HG03159 (cell line): ENCODE results near the gene GSE1.
"Not testable (repeated sequence)": the region's sequence is repeated elsewhere in the genome, so short reads cannot be mapped to it uniquely, and the experiment has no call there.

Source experiments
- ATAC-seq: cut with Tn5 transposase; IDR thresholded peaks from one replicate; pipeline ENCODE4 v1.9.1; 2021; ENCODE audit warnings: mild to moderate bottlenecking, moderate library complexity; ENCODE audit not compliant: unreplicated experiment

The GSE1 gene

GRCh38 chr16:85589688-85590505 is 23.2 kb upstream of the GSE1 start:
- no peak for ATAC-seq

GRCh38 chr16:85590506-85590832 is 22.7 kb upstream of the GSE1 start:
- ATAC-seq: no peak

DNA sequence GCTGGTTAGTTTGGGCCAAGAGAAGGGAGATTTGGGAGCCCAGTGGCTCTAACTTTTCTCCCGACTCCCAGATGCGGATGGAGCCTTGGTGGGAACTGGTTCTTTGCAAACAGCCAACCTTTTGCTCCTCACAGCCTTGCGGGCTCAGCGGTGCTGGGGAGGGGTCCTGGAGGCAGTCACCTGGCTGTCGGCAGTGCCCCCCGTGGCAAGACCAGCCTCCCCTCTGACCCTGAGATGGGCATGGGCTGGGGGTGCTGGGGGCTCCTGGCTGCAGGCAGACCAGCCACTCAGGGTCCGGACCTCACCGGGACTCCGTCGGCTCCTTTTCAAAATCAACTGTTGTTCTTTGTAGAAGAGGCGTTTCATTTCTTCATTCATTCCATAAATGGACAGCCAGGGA is 21.7 kb upstream of the GSE1 start:
- ATAC-seq: no peak

GRCh38 chr16:85592277-85592676 is 20.8 kb upstream of the GSE1 start:
- not testable (repeated sequence) for ATAC-seq

DNA sequence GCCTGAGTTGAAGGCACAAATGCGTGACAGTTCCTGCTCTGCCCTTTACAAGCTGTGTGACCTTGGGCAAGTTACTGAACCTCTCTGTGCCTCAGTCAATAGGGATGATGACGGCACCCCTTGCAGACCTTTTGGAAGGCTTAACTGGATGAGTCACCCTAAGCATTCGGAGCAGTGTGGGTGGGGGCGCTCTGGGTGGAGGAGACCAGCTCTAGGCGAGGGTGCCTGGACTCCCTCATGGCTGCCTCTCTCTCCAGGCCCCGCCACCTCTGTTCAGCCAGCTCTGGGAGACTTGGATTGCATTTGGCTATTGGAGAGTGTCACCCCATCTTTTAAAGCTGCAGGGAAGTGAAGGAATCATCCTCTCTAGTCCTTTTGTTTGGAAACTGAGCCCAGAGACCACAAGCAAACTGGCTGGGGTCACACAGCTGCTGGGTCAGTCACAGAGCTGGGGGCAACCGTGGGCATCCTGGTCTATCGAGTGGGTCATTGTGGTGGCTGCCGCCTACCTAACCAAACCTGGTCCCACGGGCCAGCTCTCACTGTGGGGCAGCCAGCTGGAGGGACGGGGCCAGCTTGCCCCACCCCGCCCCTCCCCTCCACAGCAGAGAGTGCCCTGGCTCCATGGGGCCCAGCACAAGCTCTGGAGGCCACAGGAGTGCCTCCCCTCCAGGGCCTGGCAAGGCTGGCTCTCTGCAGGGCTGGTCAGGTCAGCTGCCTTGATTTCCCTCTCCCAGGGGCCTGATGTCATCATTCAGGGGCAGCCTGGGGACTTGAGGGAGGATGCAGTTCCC is 20.2 kb upstream of the GSE1 start:
- ATAC-seq: no peak

DNA sequence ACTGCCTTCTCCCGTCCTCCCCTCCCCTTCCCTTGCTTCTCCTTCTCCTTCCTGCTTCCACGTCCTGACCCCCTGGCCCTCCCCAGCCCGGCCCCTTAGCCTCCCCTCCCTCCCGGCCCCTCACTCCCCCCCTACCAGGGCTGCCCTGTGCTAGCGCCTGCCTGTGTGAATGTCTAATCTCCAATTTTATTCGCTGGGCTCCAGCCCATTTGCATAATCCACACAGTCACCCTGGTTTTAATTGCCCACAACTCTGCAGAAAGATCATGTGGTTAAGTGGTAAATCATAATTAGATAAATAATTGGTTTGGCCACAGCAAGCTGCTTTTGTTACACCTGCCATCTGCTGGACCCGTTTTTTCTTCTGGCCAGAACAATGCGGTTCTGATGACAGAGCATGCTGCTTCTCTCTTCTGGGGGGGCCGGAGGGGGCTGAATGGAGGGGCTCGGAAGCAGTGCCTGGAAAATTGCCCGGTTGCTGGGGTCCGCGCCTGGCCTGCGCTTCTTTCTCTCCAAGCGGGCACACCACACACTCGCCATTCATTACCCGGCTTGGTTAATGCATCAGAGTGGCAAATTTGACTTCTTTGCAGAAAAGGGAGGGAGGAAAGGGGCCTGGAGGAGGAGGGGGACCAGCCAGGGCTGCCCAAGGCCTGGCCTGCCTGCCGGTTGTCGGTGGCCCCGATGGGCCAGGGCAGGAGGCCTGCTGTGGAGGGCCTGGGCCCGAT is 19.5 kb upstream of the GSE1 start:
- ATAC-seq: no peak

GRCh38 chr16:85594273-85594977 is 18.7 kb upstream of the GSE1 start:
- ATAC-seq: no peak

GRCh38 chr16:85594978-85595661 is 18.0 kb upstream of the GSE1 start:
- no peak for ATAC-seq

GRCh38 chr16:85595812-85596502 is 17.2 kb upstream of the GSE1 start:
- ATAC-seq: no peak

- no peak for ATAC-seq
Measured at GRCh38 chr16:85598141-85598540, 15.0 kb upstream of the GSE1 start.

GRCh38 chr16:85600078-85600477 is 13.0 kb upstream of the GSE1 start:
- no peak for ATAC-seq

GRCh38 chr16:85600530-85601271 is 12.4 kb upstream of the GSE1 start:
- no peak for ATAC-seq

- ATAC-seq: no peak
Measured at GRCh38 chr16:85601272-85601639, 11.9 kb upstream of the GSE1 start.

GRCh38 chr16:85601730-85602401 is 11.3 kb upstream of the GSE1 start:
- no peak for ATAC-seq

DNA sequence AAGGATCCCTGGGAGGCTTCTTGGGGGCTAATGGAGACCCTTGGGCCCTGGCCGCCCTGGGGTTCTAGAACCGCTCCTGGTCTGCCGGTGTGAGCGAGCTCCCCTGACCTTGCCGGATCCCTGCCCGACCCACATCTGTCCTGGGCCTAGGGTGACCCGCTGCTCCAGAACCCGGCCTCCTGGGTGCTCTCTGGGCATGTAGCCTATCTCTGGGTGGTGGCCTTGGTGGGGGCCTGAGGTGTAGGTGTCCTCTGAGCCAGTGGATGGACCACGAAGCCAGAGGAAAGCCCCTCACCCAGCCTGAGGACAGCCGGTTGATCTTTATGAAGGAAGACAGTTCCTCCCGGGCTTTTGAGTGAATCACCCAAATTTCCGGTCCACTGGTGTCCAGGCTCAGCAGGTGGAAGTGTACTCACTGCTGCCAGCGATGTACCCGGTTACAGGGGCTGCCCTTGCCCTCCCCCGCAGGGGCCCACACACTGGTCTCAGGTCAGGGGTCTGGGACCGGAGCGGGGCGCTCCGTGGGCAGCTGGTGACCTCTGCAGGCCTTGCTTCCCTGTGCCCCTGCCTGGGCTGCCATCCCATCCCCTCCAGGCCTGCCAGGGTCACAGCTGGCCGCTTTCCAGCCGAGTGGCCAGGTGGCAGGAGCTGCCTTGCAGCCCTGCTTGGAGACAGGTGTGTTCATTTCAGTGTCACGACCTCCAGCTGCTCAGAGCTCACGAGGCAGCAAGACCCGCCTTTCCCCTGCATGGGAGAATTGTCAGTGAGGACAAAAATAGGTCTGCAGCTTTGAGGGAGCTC is 10.5 kb upstream of the GSE1 start:
- ATAC-seq: no peak

DNA sequence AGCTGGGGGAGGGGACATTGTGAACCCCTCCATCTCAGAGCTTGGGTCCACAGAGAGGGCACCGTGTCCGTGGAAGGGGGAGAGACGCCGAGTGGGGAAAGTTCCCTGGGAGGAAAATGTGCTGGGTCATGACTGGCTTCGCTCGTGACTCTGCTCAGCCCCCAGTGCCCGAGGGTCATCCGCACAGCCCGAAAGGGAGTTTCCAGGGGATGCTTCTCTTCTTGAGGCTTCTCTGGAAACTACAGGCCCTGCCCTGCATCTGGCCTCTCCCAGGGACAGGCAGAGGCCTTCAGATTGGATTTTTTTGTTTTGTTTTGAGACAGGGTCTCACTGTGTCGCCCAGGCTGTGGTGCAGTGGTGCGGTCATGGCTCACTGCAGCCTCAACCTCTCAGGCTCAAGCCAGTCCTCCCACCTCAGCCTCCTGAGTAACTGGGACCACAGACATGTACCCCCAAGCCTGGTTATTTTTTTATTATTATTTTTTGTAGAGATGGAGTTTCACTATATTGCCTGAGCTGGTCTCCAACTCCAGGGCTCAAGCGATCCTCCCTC is 9.8 kb upstream of the GSE1 start:
- ATAC-seq: no peak

DNA sequence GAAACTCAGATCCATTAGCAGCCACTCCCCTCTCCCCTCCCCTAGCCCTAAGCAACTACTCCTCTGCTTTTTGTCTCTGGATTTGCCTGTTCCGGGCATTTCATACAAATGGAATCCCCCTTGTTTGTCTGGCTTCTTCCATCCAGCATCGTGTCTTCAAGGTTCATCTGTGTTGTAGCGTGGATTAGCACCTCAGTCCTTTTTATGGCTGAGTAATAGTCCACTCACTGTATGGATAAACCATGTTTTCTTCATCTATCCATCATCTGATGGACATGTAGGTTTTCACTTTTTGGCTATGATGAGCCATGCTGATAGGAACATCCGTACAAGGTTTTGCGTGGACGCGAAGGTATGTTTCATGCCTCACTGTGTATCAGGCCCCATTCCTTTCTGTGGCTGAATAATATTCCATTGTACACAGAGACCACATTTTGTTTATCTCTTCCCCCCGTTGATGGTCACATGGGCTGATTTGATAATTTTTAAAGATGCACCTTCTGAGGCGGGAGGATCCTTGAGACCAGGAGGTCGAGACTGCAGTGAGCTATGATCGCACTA is 8.9 kb upstream of the GSE1 start:
- ATAC-seq: no peak
